Activated CD4-positive, CD25-positive, alpha-beta regulatory T cell treated with anti-CD3 and anti-CD28 coated beads, Interleukin-2, amount 50 U/mL, for 72 hours (primary cell): ENCODE data around the gene DYRK1A.
"Not testable (repeated sequence)": the region's sequence is repeated elsewhere in the genome, so short reads cannot be mapped to it uniquely, and the experiment has no call there.

Source experiments
- DNase-seq: peaks from one replicate; pipeline ENCODE4 v3.0.0; 2021

DYRK1A gene

DNA sequence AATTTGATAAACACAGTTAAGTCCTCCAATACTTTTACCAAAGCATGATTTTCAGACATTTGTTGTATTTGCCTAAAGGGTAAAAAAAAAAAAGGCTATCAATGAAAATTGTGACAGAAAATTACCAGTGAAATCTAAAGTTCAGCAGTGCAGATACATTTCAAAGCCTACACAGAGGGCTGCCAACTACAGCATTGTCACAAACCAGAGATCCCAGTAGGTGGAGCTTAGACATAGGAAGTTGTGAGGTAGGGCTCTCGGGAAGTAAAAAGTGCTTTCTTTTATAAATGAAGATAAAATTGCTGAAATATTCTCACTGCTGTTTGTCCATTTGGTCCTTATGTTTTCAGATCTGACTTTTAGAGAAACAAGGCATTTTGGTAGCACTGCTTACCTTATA lies 123.0 kb downstream of the DYRK1A start:
- no peak for DNase-seq

DNA sequence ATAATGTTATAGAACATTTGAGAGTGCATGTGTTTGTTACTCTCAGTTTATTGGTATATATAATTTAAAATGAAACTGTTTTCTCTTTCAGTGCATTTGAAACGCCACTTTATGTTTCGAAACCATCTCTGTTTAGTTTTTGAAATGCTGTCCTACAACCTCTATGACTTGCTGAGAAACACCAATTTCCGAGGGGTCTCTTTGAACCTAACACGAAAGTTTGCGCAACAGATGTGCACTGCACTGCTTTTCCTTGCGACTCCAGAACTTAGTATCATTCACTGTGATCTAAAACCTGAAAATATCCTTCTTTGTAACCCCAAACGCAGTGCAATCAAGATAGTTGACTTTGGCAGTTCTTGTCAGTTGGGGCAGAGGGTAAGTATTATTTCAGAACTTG lies 123.5 kb downstream of the DYRK1A start:
- DNase-seq: no peak

DNA sequence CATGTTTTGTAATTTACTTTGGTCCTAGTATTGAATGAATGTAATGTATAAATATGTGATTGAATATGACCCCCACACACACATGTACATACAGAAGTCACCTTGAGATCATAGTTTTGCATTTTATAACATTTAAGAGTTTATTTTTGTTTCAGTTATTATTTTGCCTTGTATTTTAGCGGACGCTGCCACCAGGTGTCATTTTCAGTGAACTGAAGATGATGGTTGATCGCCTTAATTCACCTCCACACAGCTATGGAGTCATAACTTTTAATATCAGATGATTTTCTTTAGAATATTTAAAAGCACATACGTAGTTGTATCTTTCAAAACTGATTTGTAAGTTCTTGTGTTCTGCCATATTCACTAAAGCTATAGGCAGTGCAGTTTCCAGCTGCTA lies 130.4 kb downstream of the DYRK1A start:
- DNase-seq: no peak

DNA sequence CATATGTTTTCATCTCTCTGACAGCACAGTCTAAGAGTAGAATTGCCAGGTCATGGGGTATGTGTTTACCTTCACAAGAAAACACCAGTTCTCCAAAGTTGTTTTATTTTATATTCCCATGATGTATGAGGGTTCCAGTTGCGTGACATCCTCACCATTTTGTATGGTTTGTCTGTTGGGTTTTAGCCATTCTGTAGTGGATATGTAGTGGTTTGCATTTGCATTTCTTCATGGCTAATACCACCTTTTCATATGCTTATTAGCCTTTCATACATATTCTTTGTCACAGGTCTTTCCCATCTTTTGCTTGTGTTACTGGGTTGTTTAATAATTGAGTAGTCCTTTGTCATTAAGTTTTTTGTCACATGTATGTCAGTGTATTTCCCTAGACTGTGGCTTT lies 132.1 kb downstream of the DYRK1A start:
- no peak for DNase-seq

DNA sequence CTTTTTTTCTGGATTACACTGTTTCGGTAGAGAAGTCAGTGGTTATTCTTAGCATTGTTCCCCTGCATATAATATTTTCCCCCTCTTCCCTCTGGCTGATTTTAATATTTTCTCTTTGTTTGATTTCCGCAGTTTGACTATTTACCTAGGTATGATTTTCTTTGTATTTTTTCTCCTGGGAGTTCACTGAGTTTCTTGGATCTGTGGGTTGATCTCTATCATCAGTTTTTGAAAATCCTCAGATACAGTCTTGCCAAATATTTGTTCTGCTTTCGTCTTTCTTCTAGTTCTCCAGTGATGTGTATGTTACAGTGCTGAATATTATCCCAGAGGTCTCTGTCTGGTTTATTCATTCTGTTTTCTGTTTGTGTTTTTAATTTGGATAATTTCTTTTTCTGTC lies 136.4 kb downstream of the DYRK1A start:
- DNase-seq: no peak

DNA sequence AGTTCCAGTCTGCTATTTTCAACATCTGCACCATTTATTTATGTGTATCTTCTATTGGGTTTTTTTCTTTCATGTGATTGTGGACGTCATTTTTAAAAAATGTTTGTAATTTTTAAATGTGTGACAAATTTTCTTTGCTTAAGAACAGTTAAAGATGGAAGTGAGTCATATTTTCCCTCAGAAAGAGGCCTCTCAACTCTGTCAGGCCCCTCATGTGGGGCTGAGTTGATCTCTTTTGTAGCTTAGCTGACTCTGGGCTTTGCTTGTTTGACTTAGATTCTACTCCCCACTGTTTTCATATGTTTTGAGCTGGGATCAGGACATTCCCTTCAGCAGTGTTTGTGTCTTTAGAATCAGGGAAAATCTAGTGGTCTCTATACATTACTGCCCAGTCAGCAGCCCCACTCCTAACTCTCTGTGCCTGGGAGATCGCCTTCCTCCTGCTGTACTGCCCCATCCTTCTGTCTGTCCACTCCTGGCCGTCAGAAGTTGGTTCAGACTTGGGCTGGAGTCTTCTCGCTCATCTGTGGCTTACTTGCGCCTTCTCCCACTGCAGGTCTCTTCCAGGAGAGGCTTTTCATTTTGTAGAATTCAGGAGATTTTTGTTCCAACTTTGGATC lies 137.4 kb downstream of the DYRK1A start:
- DNase-seq: no peak

DNA sequence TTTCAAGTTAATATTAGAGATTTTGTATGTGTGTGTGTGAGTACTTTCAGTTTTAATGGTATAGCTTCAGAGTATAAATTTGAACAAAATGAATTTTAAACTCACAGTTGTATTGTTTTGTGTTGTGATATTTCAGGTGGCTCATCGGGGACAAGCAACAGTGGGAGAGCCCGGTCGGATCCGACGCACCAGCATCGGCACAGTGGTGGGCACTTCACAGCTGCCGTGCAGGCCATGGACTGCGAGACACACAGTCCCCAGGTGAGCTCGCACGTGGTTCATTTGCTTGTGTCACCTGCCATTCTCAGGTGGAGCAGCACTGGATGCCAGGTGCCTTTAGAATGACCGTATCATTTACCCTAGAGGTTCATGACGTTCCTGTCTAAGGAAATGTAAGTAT lies 139.4 kb downstream of the DYRK1A start:
- DNase-seq: no peak

DNA sequence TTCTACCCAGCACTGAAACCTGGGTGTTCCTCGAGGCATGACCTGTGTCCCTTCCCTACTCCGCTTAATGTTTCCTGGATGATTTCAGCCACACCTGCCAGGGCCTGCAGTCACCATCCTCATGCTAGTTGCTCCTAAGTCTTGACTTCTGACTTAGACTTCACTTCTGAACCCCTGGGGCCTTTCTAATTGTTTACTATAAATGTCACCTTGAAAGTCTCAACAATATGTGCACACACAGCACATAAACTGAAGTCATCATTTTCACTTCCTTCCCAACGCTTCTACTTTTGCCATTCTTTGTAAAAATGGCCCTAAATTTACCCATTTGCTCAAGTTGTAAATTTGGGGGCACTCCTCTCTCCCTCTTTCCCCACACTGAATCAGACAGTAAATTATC lies 141.1 kb downstream of the DYRK1A start:
- no peak for DNase-seq

DNA sequence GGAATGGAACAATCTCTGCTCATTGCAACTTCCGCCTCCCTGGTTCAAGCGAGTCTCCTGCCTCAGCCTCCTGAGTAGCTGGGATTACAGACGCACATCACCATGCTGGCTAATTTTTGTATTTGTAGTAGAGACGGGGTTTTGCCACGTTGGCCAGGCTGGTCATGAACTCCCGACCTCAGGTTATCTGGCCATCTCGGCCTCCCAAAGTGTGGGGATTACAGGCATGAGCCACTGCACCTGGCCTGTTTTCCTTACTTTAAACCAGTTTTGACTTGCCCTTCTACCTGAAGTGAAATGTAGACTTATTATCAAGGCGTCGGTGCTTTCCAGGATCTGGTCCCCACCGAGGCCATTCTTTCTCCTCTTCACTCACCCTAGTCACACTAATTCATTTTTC lies 141.8 kb downstream of the DYRK1A start:
- DNase-seq: no peak

DNA sequence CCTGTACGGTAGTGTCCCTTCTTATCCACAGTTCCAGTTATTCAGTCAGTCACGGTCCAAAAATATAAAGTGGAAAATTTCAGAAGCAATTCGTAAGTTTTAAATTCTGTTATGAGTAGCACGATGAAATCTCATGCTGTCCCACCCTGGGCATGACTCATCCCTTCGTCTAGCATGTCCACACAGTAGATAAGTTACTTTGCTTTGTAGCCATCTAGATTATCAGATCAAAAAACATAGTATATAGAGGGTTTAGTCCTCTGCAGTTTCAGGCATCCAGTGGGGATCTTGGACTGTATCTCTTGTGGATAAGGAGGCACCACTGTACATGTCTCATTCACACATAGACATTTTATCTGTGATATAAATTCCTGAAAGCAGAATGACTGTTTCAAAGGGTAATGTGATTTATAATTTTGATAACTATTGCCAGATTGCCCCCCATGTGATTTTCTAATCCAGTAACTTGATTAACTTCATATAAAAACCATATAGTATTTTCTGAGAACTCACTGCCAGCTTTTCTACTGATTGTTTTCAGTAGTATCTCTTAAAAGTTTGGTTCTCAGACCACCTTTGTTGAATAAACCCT lies 143.3 kb downstream of the DYRK1A start:
- no peak for DNase-seq

DNA sequence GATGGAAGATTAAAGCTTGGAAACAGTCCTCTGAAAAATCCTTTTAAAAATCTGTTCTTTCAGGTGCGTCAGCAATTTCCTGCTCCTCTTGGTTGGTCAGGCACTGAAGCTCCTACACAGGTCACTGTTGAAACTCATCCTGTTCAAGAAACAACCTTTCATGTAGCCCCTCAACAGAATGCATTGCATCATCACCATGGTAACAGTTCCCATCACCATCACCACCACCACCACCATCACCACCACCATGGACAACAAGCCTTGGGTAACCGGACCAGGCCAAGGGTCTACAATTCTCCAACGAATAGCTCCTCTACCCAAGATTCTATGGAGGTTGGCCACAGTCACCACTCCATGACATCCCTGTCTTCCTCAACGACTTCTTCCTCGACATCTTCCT lies 145.3 kb downstream of the DYRK1A start:
- no peak for DNase-seq

DNA sequence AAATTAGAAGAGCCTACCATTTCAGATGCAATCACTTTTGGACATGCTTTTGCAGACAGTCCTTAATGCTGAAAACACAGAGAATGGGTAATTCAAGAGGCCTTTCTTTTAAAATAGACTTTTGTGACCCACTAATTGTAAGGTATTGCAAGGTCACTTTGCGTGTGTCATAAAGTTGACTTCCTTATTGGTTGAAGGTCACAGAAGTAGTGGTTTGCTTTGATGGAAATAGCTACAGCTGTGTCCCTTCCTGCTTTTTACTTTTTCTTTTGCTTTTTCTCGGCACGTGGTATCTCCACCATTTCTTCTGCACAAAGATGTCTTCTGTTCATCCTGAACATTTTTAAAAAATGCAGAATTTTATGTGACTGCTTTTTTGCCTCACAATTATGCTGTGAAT lies 146.8 kb downstream of the DYRK1A start:
- DNase-seq: no peak

DNA sequence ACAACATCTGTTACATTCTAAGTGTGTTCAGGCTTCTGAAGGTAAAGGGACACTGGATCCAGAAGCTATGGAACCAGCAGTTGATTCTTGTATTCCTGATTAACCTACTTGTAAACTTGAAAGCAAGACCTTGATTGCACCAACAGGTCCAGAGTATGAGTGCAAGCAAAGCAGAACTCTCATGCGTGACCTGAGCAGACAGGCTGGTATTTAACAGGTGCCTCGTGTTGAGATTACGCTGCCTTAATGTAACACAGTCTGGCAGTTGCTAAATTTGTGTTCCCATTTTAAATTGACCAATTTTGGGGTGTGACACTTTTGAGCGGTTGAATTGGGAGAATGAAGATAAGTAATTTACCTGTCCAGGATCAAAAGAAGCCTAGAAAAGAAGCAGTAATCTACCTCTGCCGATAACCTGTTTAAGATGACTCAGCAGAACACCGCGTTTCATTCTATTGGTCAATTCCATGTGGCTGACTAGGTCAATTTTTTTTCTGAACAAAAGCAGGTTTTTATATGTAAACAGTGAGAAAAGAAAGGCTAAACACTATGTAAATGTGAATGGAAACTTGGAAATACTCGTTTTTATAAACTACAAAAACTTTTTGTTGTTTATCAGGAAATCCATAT lies 147.6 kb downstream of the DYRK1A start:
- no peak for DNase-seq

DNA sequence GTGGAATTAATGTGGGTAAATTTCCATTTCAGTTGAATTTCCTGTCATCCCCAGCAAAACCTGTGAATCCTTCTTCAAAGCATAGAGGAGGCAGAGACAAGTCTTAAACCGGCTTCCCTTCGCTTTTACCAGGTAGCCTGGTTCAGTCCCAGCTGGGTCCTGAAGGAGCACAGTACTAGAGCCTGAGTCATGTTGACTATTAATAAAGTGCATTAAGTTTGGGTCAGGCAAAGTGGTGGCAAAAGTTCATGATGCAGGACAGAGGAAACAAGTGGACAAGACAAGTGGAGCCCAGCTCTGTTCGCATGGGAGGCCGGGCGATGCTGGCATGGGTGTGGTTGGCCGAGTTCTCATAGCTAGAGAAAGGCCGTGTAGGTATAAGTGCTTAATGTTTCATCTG lies 150.4 kb downstream of the DYRK1A start:
- DNase-seq: no peak

DNA sequence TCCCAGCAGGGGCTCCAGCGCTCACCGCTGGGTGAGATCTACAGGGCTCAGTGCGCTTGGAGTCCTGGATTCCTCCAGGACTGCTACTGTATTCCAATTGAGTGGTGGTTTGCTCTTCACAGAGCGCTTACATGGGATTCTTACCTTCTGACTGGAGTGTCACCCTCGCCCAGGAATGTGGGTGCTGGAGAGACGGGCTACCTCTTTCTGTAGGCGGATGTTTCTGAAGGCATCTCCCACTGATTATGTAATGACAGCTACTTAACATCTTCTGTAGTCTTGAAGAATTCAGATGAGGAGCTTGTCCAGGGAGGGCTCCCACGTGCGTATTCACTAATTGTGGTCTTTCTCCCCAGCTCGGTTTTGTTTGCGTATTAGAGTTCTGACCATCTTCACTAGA lies 154.2 kb downstream of the DYRK1A start:
- DNase-seq: no peak

DNA sequence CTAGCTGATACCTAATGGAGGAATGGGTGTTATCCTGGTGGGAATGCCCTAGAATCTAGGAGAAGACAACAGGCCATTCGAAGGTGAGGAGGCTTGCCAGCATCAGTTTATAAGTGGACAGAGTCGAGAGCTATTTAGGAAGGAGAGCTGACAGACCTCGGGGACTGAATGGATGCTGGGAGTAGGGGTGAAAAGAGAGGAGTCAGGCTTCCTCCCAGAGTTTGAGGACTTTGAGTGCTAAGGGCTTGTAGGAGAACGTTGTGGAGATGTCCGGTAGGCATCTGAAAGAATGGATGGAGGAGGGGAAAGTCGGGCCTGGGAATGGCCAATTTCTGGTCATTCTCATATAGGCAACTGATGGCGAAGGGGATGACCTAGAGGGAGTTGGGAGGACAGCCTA lies 155.1 kb downstream of the DYRK1A start:
- DNase-seq: no peak

DNA sequence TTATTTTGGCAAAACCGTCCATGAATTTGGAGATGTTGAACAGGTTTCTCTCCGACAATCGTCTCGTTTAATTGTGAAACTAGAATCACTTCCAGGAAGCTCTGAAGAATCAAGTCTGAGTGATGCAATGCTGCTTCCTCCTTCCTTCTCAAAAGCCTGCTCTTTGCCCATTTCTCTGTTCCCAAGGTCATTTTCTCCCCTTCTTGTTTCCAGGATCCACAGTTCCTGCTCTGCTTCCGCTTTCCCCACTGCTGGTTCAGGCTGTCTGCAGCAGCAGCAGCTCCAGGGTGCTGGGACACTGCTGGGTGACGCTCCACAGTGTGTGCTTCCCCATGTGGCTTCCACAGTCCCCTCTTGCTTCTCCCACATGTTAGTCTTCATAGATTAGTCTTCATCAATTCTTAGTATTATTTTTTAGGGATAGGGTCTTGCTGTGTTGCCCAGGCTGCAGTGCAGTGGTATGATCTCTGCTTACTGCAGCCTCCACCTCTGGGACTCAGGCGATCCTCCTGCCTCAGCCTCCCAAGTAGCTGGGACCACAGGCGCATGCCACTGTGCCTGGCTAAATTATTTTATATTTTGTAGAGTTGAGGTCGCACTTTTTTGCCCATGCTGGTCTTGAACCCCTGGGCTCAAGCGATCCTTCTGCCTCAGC lies 156.2 kb downstream of the DYRK1A start:
- DNase-seq: no peak

DNA sequence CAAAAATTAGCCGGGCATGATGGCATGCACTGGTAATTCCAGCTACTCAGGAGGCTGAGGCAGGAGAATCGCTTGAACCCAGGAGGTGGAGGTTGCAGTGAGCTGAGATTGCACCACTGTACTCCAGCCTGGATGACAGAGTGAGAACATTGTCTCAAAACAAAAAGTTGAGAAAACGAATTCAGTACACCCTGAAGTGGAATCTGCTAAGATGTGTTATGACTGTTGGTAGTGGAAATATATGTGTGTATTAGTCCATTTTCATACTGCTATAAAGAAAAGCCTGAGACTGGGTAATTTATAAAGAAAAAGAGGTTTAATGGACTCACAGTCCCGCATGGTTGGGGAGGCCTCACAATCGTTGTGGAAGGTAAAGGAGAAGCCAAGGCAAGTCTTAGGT lies 158.4 kb downstream of the DYRK1A start:
- DNase-seq: not testable (repeated sequence)

DNA sequence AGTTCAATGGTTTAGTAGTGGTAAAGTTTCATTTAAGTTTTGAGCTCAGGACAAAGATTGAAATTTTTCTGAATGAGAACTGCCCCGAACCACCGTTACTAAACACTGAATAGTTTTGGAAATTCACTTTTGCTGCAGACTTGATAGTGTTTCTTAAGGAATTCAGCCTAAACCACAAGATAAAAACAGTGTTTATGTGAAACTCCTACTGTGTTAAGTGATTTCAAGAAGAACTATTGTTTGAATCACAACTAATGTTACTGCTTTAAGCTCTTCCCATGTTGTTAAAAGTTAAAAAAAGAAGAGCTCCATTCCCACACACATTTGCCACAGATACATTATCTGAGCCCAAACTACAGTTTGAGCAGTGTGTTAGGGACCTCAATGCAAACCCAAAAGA lies 159.2 kb downstream of the DYRK1A start:
- no peak for DNase-seq

DNA sequence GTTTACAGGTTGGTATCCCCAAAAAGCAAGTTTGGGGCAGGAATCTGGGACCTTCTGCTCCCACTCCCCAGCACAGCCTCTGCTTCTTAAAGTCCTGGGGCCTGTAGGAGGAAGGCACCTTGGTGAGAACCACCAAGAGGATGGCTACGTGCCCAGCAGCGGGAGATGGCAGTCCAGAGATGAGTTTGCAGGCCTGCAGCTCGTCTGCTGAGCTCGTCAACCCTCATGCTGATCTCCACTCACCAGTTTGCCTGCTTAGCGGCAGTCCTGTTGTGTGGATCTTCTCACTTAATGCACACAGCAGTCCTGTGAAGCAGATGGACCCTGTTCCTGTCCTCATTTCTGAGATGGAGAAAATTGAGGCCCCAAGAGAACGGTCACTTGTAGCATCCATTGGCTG lies 160.5 kb downstream of the DYRK1A start:
- no peak for DNase-seq

DNA sequence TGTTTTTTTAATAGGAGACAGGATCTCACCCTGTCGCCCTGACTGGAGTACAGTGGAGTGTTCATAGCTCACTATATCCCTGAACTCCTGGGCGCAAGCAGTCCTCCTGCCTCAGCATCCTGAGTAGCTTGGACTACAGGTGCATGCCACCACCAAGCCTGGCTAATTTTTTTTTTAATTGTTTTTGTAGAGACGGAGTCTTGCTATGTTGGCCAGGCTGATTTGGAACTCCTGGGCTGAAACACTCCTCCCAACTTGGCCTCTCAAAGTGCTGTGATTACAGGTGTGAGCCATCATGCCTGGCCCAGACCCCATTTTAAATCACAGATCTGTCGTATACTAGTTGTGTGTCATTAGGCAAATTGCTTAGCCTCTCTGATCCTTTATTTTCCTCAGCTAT lies 161.1 kb downstream of the DYRK1A start:
- no peak for DNase-seq

DNA sequence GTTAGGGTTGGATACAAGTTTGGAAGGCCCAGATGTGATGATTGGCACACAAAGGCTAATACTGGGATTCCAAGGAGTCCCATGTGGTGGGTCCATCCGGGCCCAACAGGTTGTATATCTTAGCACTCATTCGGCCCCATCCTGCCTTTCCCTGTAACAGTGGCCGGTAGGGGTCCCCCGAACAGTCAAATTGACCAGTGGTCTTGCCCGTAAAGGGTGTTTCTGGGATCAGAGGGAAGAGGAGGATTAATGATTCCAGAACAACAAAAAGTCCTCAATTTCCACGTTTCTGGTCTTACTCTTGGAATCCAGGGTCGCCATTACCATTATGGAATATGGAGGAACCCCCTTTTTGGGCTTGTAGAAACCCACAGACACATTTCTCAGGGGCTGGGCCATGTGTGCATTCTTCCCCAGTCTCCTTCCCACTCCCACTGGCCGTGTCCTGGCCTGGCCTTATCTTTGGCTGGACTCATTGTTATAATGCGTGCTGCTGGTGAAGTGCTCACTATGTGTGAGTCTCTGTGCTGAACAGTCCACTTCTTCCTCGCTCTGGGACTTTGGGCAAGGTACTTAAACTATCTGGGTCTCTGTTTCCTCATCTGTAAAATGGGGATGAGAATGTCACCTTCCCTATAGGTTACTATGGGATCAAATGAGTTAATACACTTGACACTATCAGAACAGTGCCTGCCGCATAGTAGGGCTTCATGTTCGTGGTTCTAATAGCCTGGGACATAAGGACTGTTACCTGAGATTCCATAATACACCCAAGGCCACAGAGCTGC lies 161.8 kb downstream of the DYRK1A start:
- no peak for DNase-seq

DNA sequence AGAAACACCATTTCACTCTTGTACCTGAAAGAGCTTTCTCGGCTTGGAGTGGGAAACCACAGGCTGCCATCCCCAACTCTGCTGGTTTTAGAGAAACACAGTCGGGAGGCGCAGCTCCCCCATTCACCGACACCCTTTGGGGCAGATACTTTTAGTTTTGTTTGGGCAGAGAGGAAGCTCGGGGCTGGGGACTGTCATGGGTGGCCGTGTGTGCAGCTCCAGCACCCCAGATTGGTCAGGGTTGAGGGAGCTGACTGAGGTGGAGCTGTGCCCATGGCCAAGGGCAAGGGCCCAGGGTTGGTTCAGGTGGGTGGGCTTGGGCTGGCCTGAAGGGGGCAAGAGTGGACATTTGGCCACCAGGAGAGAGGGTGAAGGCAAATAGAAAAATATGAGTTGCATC lies 163.1 kb downstream of the DYRK1A start:
- DNase-seq: no peak
